Tibial artery (tissue), 4 donors: ENCODE data around the gene CTCFL.

Experiments
- DNase-seq, 2 donors: peaks; one replicate each; pipeline ENCODE4 v3.0.0-alpha.2; 2019
- H3K27ac ChIP-seq, 2 donors: fragments of 200-600 bp; sonication (generic) in 1 of 2; 1 replicate in 1 of 2; 2 replicates in 1 of 2; pipeline ENCODE4 v1.5.1; 2018 to 2019; ENCODE audit warnings: mild to moderate bottlenecking in 1 of 2
- H3K27me3 ChIP-seq, 2 donors: fragments of 200-600 bp; sonication (generic) in 1 of 2; one replicate each; pipeline versions ENCODE4 v1.5.1 to v1.6.0; 2016 to 2019
- H3K36me3 ChIP-seq, 3 donors: fragments of 200-600 bp; sonication (generic) in 2 of 3; one replicate each; pipeline ENCODE4 v1.5.1; 2016 to 2019; ENCODE audit warnings: mild to moderate bottlenecking in 2 of 3
- H3K4me1 ChIP-seq, 4 donors: fragments of 200-600 bp; sonication (generic) in 2 of 4; 1 replicate in 3 of 4; 2 replicates in 1 of 4; pipeline ENCODE4 v1.5.1; 2016 to 2019
- H3K4me3 ChIP-seq, 2 donors: fragments of 200-600 bp; sonication (generic) in 1 of 2; 1 replicate in 1 of 2; 2 replicates in 1 of 2; pipeline ENCODE4 v1.5.1; 2018 to 2019; ENCODE audit warnings: mild to moderate bottlenecking in 2 of 2
- H3K9me3 ChIP-seq, 3 donors: fragments of 200-600 bp; sonication (generic) in 1 of 3; one replicate each; pipeline ENCODE4 v1.5.1; 2016 to 2019
- CTCF ChIP-seq, 2 experiments: fragments of 200-600 bp in 1 of 2; fragments of 450-650 bp in 1 of 2; IDR thresholded peaks; one replicate each; pipeline ENCODE4 v1.5.1; 2017 to 2019; ENCODE audit warnings: antibody characterized with exemption in 2 of 2, mild to moderate bottlenecking in 1 of 2, moderate library complexity in 1 of 2
- intact Hi-C: fragments of 100-400 bp; cut with DNase I; formaldehyde crosslinking; loops from one replicate; pipeline ENCODE4 v1.15.0; 2023; ENCODE audit warnings: low total_unique reads

Gene CTCFL

GRCh38 chr20:57570145-57570850 is 45.4 kb upstream of the CTCFL start:
- intact Hi-C loops: no loop called here
- Histone ChIP-seq H3K4me3 (no peak overlapping the region), H3K36me3 (no peaks in the 10 kb centered on the region), H3K4me1 (no peaks in the 10 kb centered on the region), H3K27ac (no peak overlapping the region), H3K27me3 (peaks cover 0 to 32% of the 10 kb centered on the region in 2 donors), H3K9me3 (no peaks in the 10 kb centered on the region)
- DNase-seq: no peak
- no peak for TF ChIP-seq CTCF (IDR thresholded peaks at IDR 0.05)

GRCh38 chr20:57568960-57569359 is 44.0 kb upstream of the CTCFL start:
- Histone ChIP-seq H3K36me3 (no peaks in the 10 kb centered on the region), H3K27me3 (peaks cover 0 to 32% of the 10 kb centered on the region in 2 donors), H3K27ac (no peak overlapping the region), H3K4me3 (no peak overlapping the region), H3K9me3 (no peaks in the 10 kb centered on the region), H3K4me1 (no peaks in the 10 kb centered on the region)
- TF ChIP-seq CTCF (IDR thresholded peaks at IDR 0.05): no peak
- no peak for DNase-seq
- intact Hi-C loops: no loop called here

- Histone ChIP-seq H3K4me1 (no peaks in the 10 kb centered on the region), H3K27me3 (peaks cover 0 to 31% of the 10 kb centered on the region in 2 donors)
- TF ChIP-seq CTCF (IDR thresholded peaks at IDR 0.05): no peak
Measured at GRCh38 chr20:57568088-57568896, 43.4 kb upstream of the CTCFL start.

GRCh38 chr20:57567471-57568079 is 42.6 kb upstream of the CTCFL start:
- no peak for DNase-seq
- peaks cover 0 to 28% of the 10 kb centered on the region in 2 donors for H3K27me3 ChIP-seq
- no peak overlapping the region for H3K27ac ChIP-seq
- no peaks in the 10 kb centered on the region for H3K4me1 ChIP-seq
- TF ChIP-seq CTCF (IDR thresholded peaks at IDR 0.05): no peak
- intact Hi-C loops: no loop called here
- no peaks in the 10 kb centered on the region for H3K36me3 ChIP-seq
- no peak overlapping the region for H3K4me3 ChIP-seq
- H3K9me3 ChIP-seq: no peaks in the 10 kb centered on the region

More at GRCh38 chr20:57568088-57568896, 43.4 kb upstream of the CTCFL start:
- H3K27ac ChIP-seq: no peak overlapping the region
- H3K36me3 ChIP-seq: no peaks in the 10 kb centered on the region
- no peaks in the 10 kb centered on the region for H3K9me3 ChIP-seq
- no peak overlapping the region for H3K4me3 ChIP-seq
- no peak for DNase-seq
- intact Hi-C loops: no loop called here

GRCh38 chr20:57566803-57567459 is 42.0 kb upstream of the CTCFL start:
- no peak overlapping the region for H3K27ac ChIP-seq
- intact Hi-C loops: no loop called here
- peaks cover 0 to 24% of the 10 kb centered on the region in 2 donors for H3K27me3 ChIP-seq
- no peaks in the 10 kb centered on the region for H3K9me3 ChIP-seq
- DNase-seq: no peak
- no peaks in the 10 kb centered on the region for H3K36me3 ChIP-seq
- no peak for TF ChIP-seq CTCF (IDR thresholded peaks at IDR 0.05)
- H3K4me1 ChIP-seq: no peaks in the 10 kb centered on the region
- no peak overlapping the region for H3K4me3 ChIP-seq
